GM18508 (cell line): ENCODE data around the gene LRP3.
"Not testable (repeated sequence)": the region's sequence is repeated elsewhere in the genome, so short reads cannot be mapped to it uniquely, and the experiment has no call there.

ENCODE experiments used
- ATAC-seq: cut with Tn5 transposase; IDR thresholded peaks from one replicate; pipeline ENCODE4 v1.9.1; 2021; ENCODE audit warnings: moderate number of reproducible peaks; ENCODE audit not compliant: insufficient read depth, unreplicated experiment

Gene LRP3

DNA sequence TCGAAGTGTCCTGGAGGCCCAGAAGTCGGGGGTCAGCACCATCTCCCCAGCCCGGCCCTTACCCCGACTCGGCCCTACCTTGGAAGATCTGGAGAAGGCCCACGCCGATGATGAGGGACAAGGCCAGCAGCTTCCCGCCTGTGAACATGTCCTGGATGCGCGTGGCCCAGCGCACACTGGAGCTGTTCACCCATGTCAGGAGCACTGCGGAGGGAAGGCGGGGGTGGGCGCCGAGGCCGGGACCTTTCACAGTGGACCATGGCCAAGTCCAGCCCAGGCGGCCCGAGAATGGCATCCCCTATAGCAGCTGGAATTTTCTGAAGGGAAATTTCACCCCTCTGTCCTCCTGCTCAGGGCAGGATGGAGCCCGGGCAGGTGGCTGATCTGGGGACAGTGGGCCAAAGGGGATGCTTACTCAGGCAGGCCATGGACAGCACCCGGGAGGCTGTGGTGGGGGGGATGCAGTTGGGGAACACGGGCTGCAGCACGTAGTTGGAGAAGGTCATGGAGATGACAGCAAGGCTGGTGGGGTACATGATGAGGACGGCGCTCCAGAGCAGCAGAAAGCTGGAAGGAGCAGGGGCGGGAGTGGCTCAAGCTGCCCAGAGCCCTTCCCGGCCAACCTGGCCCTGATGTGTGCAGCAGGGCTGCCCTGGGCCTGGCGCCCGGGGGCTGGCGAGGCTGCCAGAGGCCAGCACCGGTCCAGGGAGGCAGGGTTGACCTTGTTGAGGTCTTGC, 18.5 kb downstream of the LRP3 start:
- no peak for ATAC-seq

DNA sequence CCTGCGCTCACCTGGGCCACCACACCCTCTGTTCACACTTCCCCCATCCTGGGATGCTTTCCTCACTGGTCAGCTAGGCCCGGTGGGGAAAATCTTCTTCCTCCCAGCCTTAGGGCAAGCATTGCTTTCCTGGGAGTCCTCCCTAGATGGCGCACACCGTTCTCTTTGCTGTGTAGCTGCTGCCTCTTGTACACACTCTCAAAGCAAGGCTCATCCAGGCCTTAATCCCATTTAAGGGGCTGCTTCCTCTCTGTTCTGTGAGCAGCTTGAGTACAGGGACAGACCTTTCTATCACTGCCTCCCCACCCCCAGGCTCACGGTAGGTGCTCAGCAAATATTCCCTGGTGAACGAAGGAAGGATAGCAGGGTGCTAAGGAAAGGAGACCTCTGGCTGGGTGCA, 20.5 kb downstream of the LRP3 start:
- no peak for ATAC-seq

DNA sequence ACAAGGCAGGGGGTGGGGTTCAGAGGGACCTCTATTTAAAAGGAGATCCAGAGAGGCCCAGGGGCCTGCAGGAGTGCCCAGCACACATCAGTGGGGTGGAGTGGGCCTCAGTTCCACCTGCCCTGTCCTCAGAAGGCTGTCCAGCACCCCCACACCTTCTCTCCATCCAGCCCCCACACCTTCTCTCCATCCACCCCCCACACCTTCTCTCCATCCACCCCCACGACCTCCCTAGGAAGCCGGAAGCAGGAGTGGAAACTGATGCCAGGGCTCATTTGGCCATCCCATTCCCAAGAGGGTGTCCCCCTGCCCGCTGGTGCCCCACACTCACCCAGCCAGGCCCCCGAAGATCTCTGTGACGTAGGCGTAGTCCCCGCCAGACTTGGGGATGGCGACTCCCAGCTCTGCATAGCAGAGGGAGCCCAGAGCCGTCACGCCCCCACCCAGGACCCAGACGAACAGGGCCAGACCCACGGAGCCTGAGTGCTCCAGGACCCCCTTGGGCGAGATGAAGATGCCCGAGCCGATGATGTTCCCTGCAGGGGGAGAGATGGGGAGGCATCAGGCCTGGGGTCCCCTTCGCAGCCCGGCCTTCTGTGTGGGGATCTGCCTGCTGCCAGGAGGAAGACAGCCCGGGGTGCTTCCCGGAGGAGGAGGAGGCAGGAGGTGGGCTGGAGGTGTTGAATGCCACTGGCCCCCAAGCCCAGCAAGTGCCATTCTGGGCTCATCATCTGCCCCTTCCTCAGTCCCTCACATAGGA, 21.5 kb downstream of the LRP3 start:
- ATAC-seq = no peak

GRCh38 chr19:33216198-33216830, 22.2 kb downstream of the LRP3 start:
- ATAC-seq = no peak

GRCh38 chr19:33217881-33218280, 23.8 kb downstream of the LRP3 start:
- ATAC-seq = no peak

GRCh38 chr19:33219261-33219815, 25.2 kb downstream of the LRP3 start:
- no peak for ATAC-seq

DNA sequence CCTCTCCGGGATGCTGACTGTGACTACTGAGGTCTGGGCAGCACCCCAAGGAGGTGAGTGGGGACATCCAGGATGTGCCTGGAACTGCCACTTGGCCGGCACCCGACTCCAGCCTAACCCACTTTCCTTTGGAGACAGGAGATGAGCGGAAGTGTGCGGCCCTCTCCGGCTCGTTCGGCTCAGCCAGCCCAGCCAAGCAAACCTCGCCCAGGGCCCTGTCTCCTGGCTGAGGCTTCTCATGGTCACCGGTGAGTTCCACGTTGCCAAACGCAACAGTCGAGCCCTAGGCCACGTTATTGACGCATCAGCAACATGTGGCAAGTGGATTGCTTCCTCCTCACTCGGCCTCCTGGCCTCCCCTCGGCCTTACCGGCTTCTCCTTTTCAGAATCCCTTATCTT, 26.0 kb downstream of the LRP3 start:
- no peak for ATAC-seq

- no peak for ATAC-seq
Measured at GRCh38 chr19:33220735-33221134, 26.6 kb downstream of the LRP3 start.

GRCh38 chr19:33221638-33222037, 27.5 kb downstream of the LRP3 start:
- no peak for ATAC-seq

- not testable (repeated sequence) for ATAC-seq
Measured at GRCh38 chr19:33222255-33222654, 28.1 kb downstream of the LRP3 start.

- no peak for ATAC-seq
Measured at GRCh38 chr19:33224694-33225457, 30.7 kb downstream of the LRP3 start.

GRCh38 chr19:33225458-33225926, 31.4 kb downstream of the LRP3 start, which contains the start of gene SLC7A10:
Gene SLC7A10 (minus strand): TSS chr19:33225850. CDS start chr19:33225703, 147 bp downstream.
- no peak for ATAC-seq

- ATAC-seq = no peak
Measured at GRCh38 chr19:33226550-33227241, 32.6 kb downstream of the LRP3 start.

GRCh38 chr19:33227242-33227650, 33.1 kb downstream of the LRP3 start:
- ATAC-seq = no peak

DNA sequence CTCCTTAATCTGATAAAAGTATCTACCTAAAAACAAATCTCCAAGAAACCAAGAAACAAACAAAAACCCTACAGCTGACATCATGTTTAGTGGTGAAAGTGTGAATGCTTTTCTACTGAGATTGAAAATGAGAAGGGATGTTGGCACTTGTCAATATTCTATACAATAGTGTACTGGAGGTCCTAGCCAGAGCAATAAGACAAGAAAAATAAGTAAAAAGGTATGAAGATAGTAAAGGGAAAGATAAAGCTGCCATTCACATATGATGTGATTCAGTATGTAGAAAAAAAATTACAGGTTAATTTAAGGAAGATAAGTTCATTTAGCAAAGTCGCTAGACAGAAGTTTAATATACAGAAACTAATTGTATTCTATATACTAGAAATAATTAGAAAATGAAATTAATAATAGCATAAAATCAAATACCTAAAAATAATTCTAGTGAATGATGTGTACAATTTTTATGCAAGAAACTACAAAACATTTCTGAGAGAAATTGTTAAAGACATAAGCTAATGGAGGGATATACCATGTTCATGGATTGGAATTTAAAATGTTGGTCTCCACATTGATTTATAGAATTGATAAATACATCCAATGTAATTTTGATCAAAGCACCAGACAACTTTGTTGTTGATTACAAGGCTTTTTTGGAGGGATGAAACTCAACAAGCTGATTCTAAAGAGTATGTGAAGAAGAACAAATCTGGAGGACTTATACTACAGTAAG, 33.9 kb downstream of the LRP3 start:
- no peak for ATAC-seq

DNA sequence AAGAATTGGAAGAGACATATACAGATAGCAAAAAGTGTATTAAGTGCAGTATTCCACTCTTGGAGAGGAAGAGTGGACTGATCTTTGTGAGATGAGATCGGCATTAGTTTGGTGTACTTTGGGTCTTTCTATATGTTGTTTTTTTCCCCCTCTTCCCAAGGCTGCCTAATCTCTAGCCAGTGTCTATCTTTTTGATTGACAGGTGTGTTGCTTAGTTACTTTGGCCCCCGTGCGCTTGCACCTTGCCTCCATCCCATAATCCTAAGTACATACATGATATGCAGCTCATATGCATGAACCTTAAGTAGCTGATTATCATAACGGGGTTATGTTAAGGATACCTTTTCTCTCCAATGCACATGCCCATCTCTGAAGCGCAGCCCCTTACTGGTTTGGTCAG, 35.8 kb downstream of the LRP3 start:
- no peak for ATAC-seq

DNA sequence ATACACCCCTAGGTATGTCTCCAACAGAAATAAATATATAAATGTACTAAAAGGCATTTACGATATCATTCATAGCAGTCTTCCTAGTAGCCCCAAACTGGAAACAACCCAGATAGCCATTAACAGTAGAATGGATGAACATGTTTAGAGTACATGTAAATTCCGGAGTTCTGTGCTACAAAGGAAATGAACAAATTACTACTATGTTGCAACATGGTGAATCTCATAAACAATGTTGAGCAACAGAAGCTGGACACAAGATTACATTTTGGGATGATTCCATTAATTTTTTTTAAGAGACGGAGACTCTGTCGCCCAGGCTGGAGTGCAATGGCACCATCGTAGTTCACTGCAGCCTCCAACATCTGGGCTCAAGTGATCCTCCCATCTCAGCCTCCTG, 37.4 kb downstream of the LRP3 start:
- ATAC-seq = no peak

GRCh38 chr19:33232656-33233055, 38.5 kb downstream of the LRP3 start:
- no peak for ATAC-seq
